Panc1 (cell line): ENCODE data around the gene YES1. TPM values are rescaled to one million over a fixed set of nuclear protein-coding genes. Genes with fewer than 3 reads are reported as not detected.

Source experiments
- ATAC-seq: fragments of 200-7000 bp; cut with Tn5 transposase; 2 replicates; pipeline ENCODE4 v1.9.1; 2020; ENCODE audit warnings: mild to moderate bottlenecking, moderate library complexity
- BruUV-seq: library from RNA; stranded (reverse); fragments of 400-500 nt; replicated peaks from 2 replicates; lab custom pipeline; 2021; lab: Mats Ljungman, UMichigan
- CTCF ChIA-PET: fragments of 300-600 bp; sonication (Branson Sonifier 250); formaldehyde crosslinking; loops from one replicate; lab custom pipeline; 2022; ENCODE audit warnings: antibody characterized with exemption; lab: Charles Lee
- POLR2A ChIA-PET: fragments of 300-600 bp; sonication (Branson Sonifier 250); formaldehyde crosslinking; loops from one replicate; lab custom pipeline; 2022; ENCODE audit warnings: antibody characterized with exemption; lab: Charles Lee
- DNase-seq: peaks from one replicate; pipeline ENCODE4 v3.0.0-alpha.2; 2010; ENCODE audit warnings: low read depth, low spot score
- H3K27ac ChIP-seq: 2 replicates; pipeline ENCODE4 v1.5.1; 2011; ENCODE audit warnings: mild to moderate bottlenecking, low read length, inconsistent platforms
- H3K27me3 ChIP-seq: fragments of 200-500 bp; sonication (Bioruptor generic); 2 replicates; pipeline ENCODE4 v1.6.0; 2014; ENCODE audit warnings: low read length, inconsistent platforms; ENCODE audit not compliant: control insufficient read depth, insufficient read depth
- H3K36me3 ChIP-seq: fragments of 200-500 bp; sonication (Bioruptor generic); 2 replicates; pipeline ENCODE4 v1.5.1; 2014; ENCODE audit warnings: inconsistent platforms, mild to moderate bottlenecking, low read length, moderate library complexity; ENCODE audit not compliant: control insufficient read depth, insufficient read depth
- H3K4me1 ChIP-seq: 2 replicates; pipeline ENCODE4 v1.5.1; 2011; ENCODE audit warnings: inconsistent platforms, mild to moderate bottlenecking, low read length, moderate library complexity; ENCODE audit not compliant: control insufficient read depth, insufficient read depth
- H3K4me3 ChIP-seq, 2 experiments: 2 replicates each; pipeline ENCODE4 v1.5.1; 2011 to 2012; ENCODE audit warnings: low read depth in 2 of 2, low read length in 2 of 2, mild to moderate bottlenecking in 2 of 2, inconsistent platforms in 1 of 2, moderate library complexity in 1 of 2
- H3K9me3 ChIP-seq: fragments of 200-500 bp; sonication (Bioruptor generic); 2 replicates; pipeline ENCODE4 v1.5.1; 2014; ENCODE audit warnings: low read depth, mild to moderate bottlenecking, inconsistent platforms, low read length, moderate library complexity; ENCODE audit not compliant: control insufficient read depth, insufficient read depth
- CTCF ChIP-seq: fragments of 450-650 bp; IDR thresholded peaks from 2 replicates; pipeline ENCODE4 v1.5.1; 2017; ENCODE audit warnings: mild to moderate bottlenecking
- POLR2AphosphoS5 ChIP-seq: IDR thresholded peaks from 2 replicates; pipeline ENCODE4 v1.6.1; 2012; ENCODE audit warnings: mild to moderate bottlenecking, low read depth, low read length, moderate library complexity
- REST ChIP-seq, 2 experiments: IDR thresholded peaks; 2 replicates each; pipeline ENCODE4 v1.6.1; 2011 to 2012; ENCODE audit warnings: low read depth in 2 of 2, control low read depth in 1 of 2, low read length in 1 of 2, mild to moderate bottlenecking in 1 of 2, moderate library complexity in 1 of 2; ENCODE audit not compliant: insufficient read depth in 1 of 2
- SIN3A ChIP-seq: IDR thresholded peaks from 2 replicates; pipeline ENCODE4 v1.6.1; 2012; ENCODE audit warnings: low read depth, mild to moderate bottlenecking, low read length, moderate library complexity, borderline replicate concordance; ENCODE audit not compliant: insufficient read depth
- TCF7L2 ChIP-seq: IDR thresholded peaks from 2 replicates; pipeline ENCODE4 v1.6.1; 2011; ENCODE audit warnings: mild to moderate bottlenecking, low read depth, low read length, inconsistent platforms
- in situ Hi-C: cut with HindIII; loops from 2 replicates; pipeline ENCODE4 v1.10.0; 2016; ENCODE audit warnings: low sequenced_read_pairs, low pct_unique_long_range_greater_than_20kb
- intact Hi-C: fragments of 100-400 bp; cut with micrococcal nuclease; formaldehyde crosslinking; loops from one replicate; pipeline ENCODE4 v1.10.0; 2022; ENCODE audit not compliant: unreplicated experiment
- total RNA-seq: library from RNA; stranded (reverse); gene quantifications from one replicate; pipeline ENCODE4 v1.2.1, GENCODE V29; 2021; ENCODE audit not compliant: unreplicated experiment

Gene YES1
- total RNA-seq, 1 experiment from 2014 or later = 91.6 TPM

- CTCF ChIA-PET = interaction anchor here (0.6 kb wide), 1 partner anchor 17 kb away, joined by 6 read pairs; no protein-coding TSS in a partner anchor
Measured at GRCh38 chr18:708096-708495, 103.9 kb downstream of the YES1 start.

GRCh38 chr18:706405-706804 lies 105.6 kb downstream of the YES1 start:
- H3K36me3 ChIP-seq = peaks cover 4% of the 10 kb centered on the region
- no peak for TF ChIP-seq SIN3A
- no peak for TF ChIP-seq POLR2AphosphoS5
- no peak for TF ChIP-seq REST (IDR thresholded peaks at IDR 0.05; ENCODE audit: insufficient read depth in 1 of 2, low read depth in 2 of 2, low read length in 1 of 2)
- no peak for TF ChIP-seq TCF7L2
- no peak for TF ChIP-seq CTCF
- in situ Hi-C loops = no loop called here
- CTCF ChIA-PET = no interaction called here
- intact Hi-C loops = no loop called here
- no peaks in the 10 kb centered on the region for H3K9me3 ChIP-seq
- ATAC-seq (no peak), DNase-seq (no peak)
- no peak overlapping the region for H3K4me3 ChIP-seq
- H3K27ac ChIP-seq = no peak overlapping the region
- BruUV-seq = no TSS peak
- H3K4me1 ChIP-seq = peaks cover 16% of the 10 kb centered on the region
- no peaks in the 10 kb centered on the region for H3K27me3 ChIP-seq
- POLR2A ChIA-PET = interaction anchor here (0.6 kb wide), 1 partner anchor 107 kb away, joined by 3 read pairs; no protein-coding TSS in a partner anchor

More at GRCh38 chr18:708096-708495, 103.9 kb downstream of the YES1 start:
- H3K4me1 ChIP-seq = peaks cover 13% of the 10 kb centered on the region
- H3K27me3 ChIP-seq = no peaks in the 10 kb centered on the region
- DNase-seq = no peak
- no peaks in the 10 kb centered on the region; the same call in 1 of the 2 replicates for H3K36me3 ChIP-seq
- in situ Hi-C loops = no loop called here
- no peaks in the 10 kb centered on the region for H3K9me3 ChIP-seq
- no TSS peak for BruUV-seq
- POLR2A ChIA-PET = no interaction called here
- no peak overlapping the region for H3K27ac ChIP-seq
- TF ChIP-seq REST (IDR thresholded peaks at IDR 0.05; ENCODE audit: insufficient read depth in 1 of 2, low read depth in 2 of 2, low read length in 1 of 2) = no peak
- no peak for TF ChIP-seq SIN3A
- no peak for TF ChIP-seq POLR2AphosphoS5
- no peak overlapping the region for H3K4me3 ChIP-seq
- ATAC-seq = no peak
- intact Hi-C loops = no loop called here
